ENCODE results near the gene IL5. TPM values are rescaled to one million over a fixed set of nuclear protein-coding genes. Genes with fewer than 3 reads are reported as not detected.

Gene IL5
- total RNA-seq, 1 donor from 2014 or later = not detected

DNA sequence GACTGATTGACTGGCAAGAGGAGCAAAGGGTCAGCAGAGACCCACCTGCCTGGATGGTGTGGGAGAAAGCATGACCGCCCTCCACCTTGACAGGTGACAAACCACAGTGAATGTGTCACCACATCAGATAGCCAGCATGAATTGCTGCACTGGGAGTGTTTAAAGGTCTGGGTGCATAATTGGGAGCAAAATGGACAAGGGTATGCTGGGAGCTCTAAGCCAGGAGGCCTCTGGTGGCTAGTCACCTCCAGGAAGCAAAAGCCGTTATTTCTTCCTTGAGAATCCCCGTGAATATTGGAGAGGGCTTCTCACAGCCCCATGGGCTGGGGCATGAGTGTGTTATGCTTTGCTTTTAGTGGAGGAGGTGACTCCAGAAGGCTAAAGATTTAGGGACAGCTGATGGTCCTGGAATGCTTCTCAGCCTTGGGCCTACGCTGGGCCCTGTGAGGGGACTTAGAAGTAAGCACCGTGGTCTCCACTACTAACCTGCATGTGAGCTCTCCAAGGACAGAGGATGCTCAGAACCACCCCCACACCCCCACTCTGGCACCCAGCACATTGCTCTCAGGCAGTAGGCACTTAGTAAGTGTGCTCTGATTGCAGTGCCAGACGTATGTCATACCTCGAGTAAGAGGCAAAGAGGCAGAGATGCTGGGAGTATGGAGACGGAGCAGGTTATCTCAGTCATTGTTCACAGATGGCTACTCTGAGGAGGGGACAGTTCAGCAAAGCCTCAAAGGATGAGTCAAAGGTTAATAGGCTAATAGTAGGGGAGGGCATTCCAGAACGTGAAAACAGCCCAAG is 43.7 kb downstream of the IL5 start:
- peak overlapping the region; percentile 22 for H3K4me3 Mint-ChIP-seq

GRCh38 chr5:132498686-132499271 is 44.5 kb downstream of the IL5 start:
- no peak for TF ChIP-seq CTCF (conservative IDR thresholded peaks at IDR 0.05)
- Mint-ChIP-seq H3K27ac (ENCODE audit: unreplicated experiment) (no peak overlapping the region), H3K4me3 (no peak overlapping the region), H3K36me3 (ENCODE audit: low read depth) (no peaks in the 10 kb centered on the region), H3K9me3 (no peaks in the 10 kb centered on the region), H3K4me1 (peaks cover 14% of the 10 kb centered on the region), H3K27me3 (ENCODE audit: low read depth) (peaks cover 17% of the 10 kb centered on the region)
- no peak for DNase-seq (ENCODE audit: low read depth, low spot score)

More for the DNA sequence above, 43.7 kb downstream of the IL5 start:
- TF ChIP-seq CTCF (conservative IDR thresholded peaks at IDR 0.05) = no peak
- peaks cover 14% of the 10 kb centered on the region for H3K4me1 Mint-ChIP-seq
- DNase-seq (ENCODE audit: low read depth, low spot score) = no peak
- H3K36me3 Mint-ChIP-seq (ENCODE audit: low read depth) = no peaks in the 10 kb centered on the region
- H3K27ac Mint-ChIP-seq (ENCODE audit: unreplicated experiment) = no peak overlapping the region
- no peaks in the 10 kb centered on the region for H3K9me3 Mint-ChIP-seq
- H3K27me3 Mint-ChIP-seq (ENCODE audit: low read depth) = peaks cover 9% of the 10 kb centered on the region

DNA sequence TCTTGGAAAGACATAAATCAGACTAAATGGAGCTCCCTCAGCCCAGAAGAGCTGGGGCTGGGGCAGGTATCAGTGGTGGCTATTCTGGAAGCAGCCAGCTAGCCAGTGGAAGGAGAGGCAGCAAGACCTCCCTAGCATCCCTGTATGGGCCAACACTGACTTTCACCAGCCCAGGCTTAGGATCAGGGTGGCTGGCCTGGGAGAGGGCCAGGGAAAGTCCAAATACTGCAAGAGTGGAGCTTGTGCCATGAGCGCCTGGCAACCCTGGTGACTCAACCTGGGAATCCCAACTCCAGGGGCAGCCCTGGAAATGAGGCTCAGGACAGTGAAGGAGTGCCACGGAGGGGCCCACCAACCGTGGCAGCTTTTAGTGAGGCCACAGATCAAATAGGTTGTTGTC is 45.2 kb downstream of the IL5 start:
- peak overlapping the region; percentile 83 for H3K4me3 Mint-ChIP-seq
- H3K9me3 Mint-ChIP-seq = no peaks in the 10 kb centered on the region
- peaks cover 14% of the 10 kb centered on the region for H3K4me1 Mint-ChIP-seq
- no peaks in the 10 kb centered on the region for H3K36me3 Mint-ChIP-seq (ENCODE audit: low read depth)
- peaks cover 23% of the 10 kb centered on the region for H3K27me3 Mint-ChIP-seq (ENCODE audit: low read depth)
- H3K27ac Mint-ChIP-seq (ENCODE audit: unreplicated experiment) = no peak overlapping the region
- DNase-seq (ENCODE audit: low read depth, low spot score) = no peak
- no peak for TF ChIP-seq CTCF (conservative IDR thresholded peaks at IDR 0.05)

GRCh38 chr5:132497488-132497997 is 45.8 kb downstream of the IL5 start:
- Mint-ChIP-seq H3K4me1 (peaks cover 14% of the 10 kb centered on the region), H3K36me3 (ENCODE audit: low read depth) (no peaks in the 10 kb centered on the region), H3K27ac (ENCODE audit: unreplicated experiment) (no peak overlapping the region), H3K4me3 (peak overlapping the region; percentile 83), H3K9me3 (no peaks in the 10 kb centered on the region), H3K27me3 (ENCODE audit: low read depth) (peaks cover 29% of the 10 kb centered on the region)
- no peak for TF ChIP-seq CTCF (conservative IDR thresholded peaks at IDR 0.05)
- no peak for DNase-seq (ENCODE audit: low read depth, low spot score)

GRCh38 chr5:132496631-132497487 is 46.5 kb downstream of the IL5 start:
- Mint-ChIP-seq H3K27ac (ENCODE audit: unreplicated experiment) (no peak overlapping the region), H3K4me1 (peaks cover 14% of the 10 kb centered on the region), H3K9me3 (no peaks in the 10 kb centered on the region), H3K36me3 (ENCODE audit: low read depth) (no peaks in the 10 kb centered on the region), H3K4me3 (peak overlapping the region; percentile 87), H3K27me3 (ENCODE audit: low read depth) (peaks cover 35% of the 10 kb centered on the region)
- DNase-seq (ENCODE audit: low read depth, low spot score) = peak; percentile 64
- no peak for TF ChIP-seq CTCF (conservative IDR thresholded peaks at IDR 0.05)
